ENCODE measurements around the gene BCAS1.

BCAS1 gene

GRCh38 chr20:54084193-54084592 is 13.8 kb upstream of the BCAS1 start:
- no peak overlapping the region for H3K4me3 ChIP-seq (replicated peaks in 1 of 2; ENCODE audit: low read depth in 2 of 2, low read length in 2 of 2)
- no peak for TF ChIP-seq CTCF (IDR thresholded peaks at IDR 0.05; ENCODE audit: low read depth, low read length)
- no peak for DNase-seq (ENCODE audit: low read depth in 2 of 2)

DNA sequence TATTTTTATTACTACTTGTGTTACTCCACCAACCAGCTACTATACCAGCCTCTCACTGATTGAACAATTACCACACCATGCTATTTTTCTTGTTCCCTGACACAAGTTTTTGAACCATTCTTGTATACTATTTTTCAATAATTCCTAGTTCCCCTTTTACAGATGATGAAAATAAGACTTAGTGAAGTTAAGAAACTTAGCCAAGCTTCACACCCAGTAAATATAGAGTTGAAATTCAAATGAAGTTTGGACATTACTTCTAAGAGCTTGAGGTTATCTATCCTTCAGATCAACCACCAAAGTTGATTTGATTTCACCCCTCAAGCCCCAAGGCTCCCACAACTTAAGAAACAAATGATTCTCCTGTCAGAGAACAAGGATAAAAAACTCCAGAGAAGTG is 13.1 kb upstream of the BCAS1 start:
- no peak for DNase-seq (ENCODE audit: low read depth in 2 of 2)
- H3K4me3 ChIP-seq (replicated peaks in 1 of 2; ENCODE audit: low read depth in 2 of 2, low read length in 2 of 2), result no peak overlapping the region
- TF ChIP-seq CTCF (IDR thresholded peaks at IDR 0.05; ENCODE audit: low read depth, low read length), result no peak

DNA sequence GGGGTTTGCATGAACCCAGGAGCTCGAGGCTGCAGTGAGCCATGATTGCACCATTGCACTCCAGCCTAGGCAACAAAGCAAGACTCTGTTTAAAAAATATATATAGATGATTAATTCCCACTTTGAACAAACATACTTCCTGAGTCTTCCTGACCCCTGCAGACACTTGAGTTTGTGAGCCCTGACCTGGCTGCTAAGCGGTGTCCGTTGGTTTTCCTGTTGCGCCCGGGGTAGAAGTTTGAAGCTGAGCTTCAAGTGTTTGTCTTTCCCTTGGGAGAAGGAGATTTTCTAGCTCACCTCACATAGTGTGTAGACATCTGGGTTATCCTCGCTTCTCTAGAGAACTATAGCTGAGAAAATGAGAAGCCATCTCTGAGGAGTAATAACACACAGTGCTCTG is 11.7 kb upstream of the BCAS1 start:
- H3K4me3 ChIP-seq (replicated peaks in 1 of 2; ENCODE audit: low read depth in 2 of 2, low read length in 2 of 2), result no peak overlapping the region
- no peak for DNase-seq (ENCODE audit: low read depth in 2 of 2)
- TF ChIP-seq CTCF (IDR thresholded peaks at IDR 0.05; ENCODE audit: low read depth, low read length), result no peak

GRCh38 chr20:54079652-54080051 is 9.3 kb upstream of the BCAS1 start:
- TF ChIP-seq CTCF (IDR thresholded peaks at IDR 0.05; ENCODE audit: low read depth, low read length), result no peak
- DNase-seq (ENCODE audit: low read depth in 2 of 2), result no peak
- H3K4me3 ChIP-seq (replicated peaks in 1 of 2; ENCODE audit: low read depth in 2 of 2, low read length in 2 of 2), result no peak overlapping the region

DNA sequence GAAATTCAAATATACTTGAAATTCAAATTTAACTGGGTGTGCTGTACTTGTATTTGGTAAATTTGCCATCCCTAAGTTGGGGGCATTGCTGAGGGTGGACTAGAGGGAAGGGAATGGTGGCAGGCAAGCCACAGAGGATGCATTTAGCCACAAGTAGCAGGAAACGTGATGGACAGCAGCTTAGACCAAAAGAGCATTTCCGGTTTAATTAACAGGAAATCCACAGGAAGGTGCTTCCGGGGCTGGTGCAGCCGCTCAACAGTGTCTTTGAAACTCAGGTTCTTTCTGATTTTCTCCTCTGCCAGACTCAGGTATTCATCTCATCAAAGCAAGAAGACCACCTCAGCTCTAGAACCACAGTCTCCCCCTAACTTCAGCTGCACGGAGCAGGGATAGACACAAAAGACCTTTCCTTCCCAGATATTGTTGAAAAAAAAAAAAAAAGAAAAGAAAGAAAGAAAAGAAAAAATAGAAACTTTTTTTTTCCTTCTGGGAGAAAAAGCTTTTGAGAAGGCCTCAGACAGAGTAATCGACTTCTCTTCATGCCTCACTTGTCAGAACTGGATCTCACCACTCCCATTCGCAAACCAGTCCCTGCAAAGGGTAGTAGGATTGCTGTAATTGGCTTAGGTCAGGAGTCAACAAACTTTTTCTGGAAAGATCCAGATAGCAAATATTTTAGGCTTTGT is 8.0 kb upstream of the BCAS1 start:
- no peak for DNase-seq (ENCODE audit: low read depth in 2 of 2)
- H3K4me3 ChIP-seq (replicated peaks in 1 of 2; ENCODE audit: low read depth in 2 of 2, low read length in 2 of 2), result no peak overlapping the region
- TF ChIP-seq CTCF (IDR thresholded peaks at IDR 0.05; ENCODE audit: low read depth, low read length), result no peak

GRCh38 chr20:54076259-54076658 is 5.9 kb upstream of the BCAS1 start:
- DNase-seq (ENCODE audit: low read depth in 2 of 2), result no peak
- TF ChIP-seq CTCF (IDR thresholded peaks at IDR 0.05; ENCODE audit: low read depth, low read length), result no peak
- no peak overlapping the region for H3K4me3 ChIP-seq (replicated peaks in 1 of 2; ENCODE audit: low read depth in 2 of 2, low read length in 2 of 2)

GRCh38 chr20:54075322-54075721 is 4.9 kb upstream of the BCAS1 start:
- no peak for DNase-seq (ENCODE audit: low read depth in 2 of 2)
- TF ChIP-seq CTCF (IDR thresholded peaks at IDR 0.05; ENCODE audit: low read depth, low read length), result no peak
- H3K4me3 ChIP-seq (replicated peaks in 1 of 2; ENCODE audit: low read depth in 2 of 2, low read length in 2 of 2), result no peak overlapping the region

Data from cardiac fibroblast (primary cell).